SK-N-SH (cell line): Measurements from ENCODE around the gene RFNG. TPM values are rescaled to one million over a fixed set of nuclear protein-coding genes. Genes with fewer than 3 reads are reported as not detected.

ENCODE experiments used
- CTCF ChIA-PET: fragments of 300-600, 350-600 bp; formaldehyde crosslinking; extraction: SDS; loops from one replicate; lab custom pipeline; 2021; lab: Yijun Ruan, JAX
- POLR2A ChIA-PET: fragments of 350-600 bp; sonication (Branson Sonifier 250); formaldehyde crosslinking; extraction: SDS; loops from one replicate; lab custom pipeline; 2020; ENCODE audit warnings: antibody characterized with exemption, inconsistent platforms; lab: Yijun Ruan, JAX
- DNase-seq: peaks from one replicate; pipeline ENCODE4 v3.0.0; 2012
- H2AFZ ChIP-seq: fragments of 200-600 bp; sonication (generic); 2 replicates; pipeline ENCODE4 v1.8.1; 2016; ENCODE audit warnings: antibody characterized with exemption, mild to moderate bottlenecking, low read depth
- H3F3A ChIP-seq: fragments of 200-600 bp; sonication (generic); replicated peaks from 2 replicates; pipeline ENCODE3; 2016; ENCODE audit warnings: antibody characterized with exemption, mild to moderate bottlenecking; ENCODE audit not compliant: insufficient read depth
- H3K27ac ChIP-seq, 2 experiments: fragments of 200-500 bp in 1 of 2; fragments of 200-600 bp in 1 of 2; sonication (Bioruptor generic) in 1 of 2; sonication (generic), shearing (Covaris generic) in 1 of 2; 2 replicates each; pipeline versions ENCODE4 v1.5.1 to v1.6.1; 2014 to 2016; ENCODE audit warnings: low read depth in 2 of 2, inconsistent platforms in 1 of 2, low read length in 1 of 2, mild to moderate bottlenecking in 1 of 2, mixed read lengths in 1 of 2
- H3K27me3 ChIP-seq: fragments of 200-600 bp; sonication (generic), shearing (Covaris generic); 2 replicates; pipeline ENCODE4 v1.6.1; 2016; ENCODE audit warnings: mixed run types; ENCODE audit not compliant: insufficient read depth
- H3K36me3 ChIP-seq, 2 experiments: fragments of 200-500 bp in 1 of 2; fragments of 200-600 bp in 1 of 2; sonication (Bioruptor generic) in 1 of 2; sonication (generic) in 1 of 2; replicated peaks in 1 of 2; 2 replicates each; pipeline versions ENCODE3 to v1.5.1; 2014 to 2016; ENCODE audit warnings: low read length in 1 of 2, mild to moderate bottlenecking in 1 of 2; ENCODE audit not compliant: insufficient read depth in 2 of 2, control insufficient read depth in 1 of 2
- H3K4me1 ChIP-seq, 2 experiments: fragments of 200-500 bp in 1 of 2; fragments of 200-600 bp in 1 of 2; sonication (Bioruptor generic) in 1 of 2; sonication (generic), shearing (Covaris generic) in 1 of 2; 2 replicates each; pipeline versions ENCODE4 v1.5.1 to v1.6.1; 2014 to 2016; ENCODE audit warnings: low read depth in 1 of 2, low read length in 1 of 2, mixed run types in 1 of 2; ENCODE audit not compliant: insufficient read depth in 2 of 2, control insufficient read depth in 1 of 2
- H3K4me2 ChIP-seq: fragments of 200-600 bp; sonication (generic), shearing (Covaris generic); 2 replicates; pipeline ENCODE4 v1.6.1; 2017; ENCODE audit warnings: mixed run types
- H3K4me3 ChIP-seq, 2 experiments: fragments of 200-500 bp in 1 of 2; fragments of 200-600 bp in 1 of 2; sonication (Bioruptor generic) in 1 of 2; sonication (generic), shearing (Covaris generic) in 1 of 2; 2 replicates each; pipeline versions ENCODE4 v1.5.1 to v1.8.1; 2014 to 2016; ENCODE audit warnings: low read depth in 2 of 2, inconsistent platforms in 1 of 2, low read length in 1 of 2, mild to moderate bottlenecking in 1 of 2, mixed read lengths in 1 of 2, moderate library complexity in 1 of 2
- H3K79me2 ChIP-seq: fragments of 200-600 bp; sonication (generic); 2 replicates; pipeline ENCODE4 v1.8.1; 2017; ENCODE audit warnings: mild to moderate bottlenecking; ENCODE audit not compliant: insufficient read depth
- H3K9ac ChIP-seq: fragments of 200-600 bp; sonication (generic); 2 replicates; pipeline ENCODE4 v1.6.1; 2017; ENCODE audit warnings: mixed run types
- H3K9me2 ChIP-seq: fragments of 200-600 bp; sonication (generic); 2 replicates; pipeline ENCODE4 v1.6.1; 2017; ENCODE audit warnings: mixed run types
- H3K9me3 ChIP-seq: fragments of 200-600 bp; sonication (generic); 2 replicates; pipeline ENCODE4 v1.6.1; 2017; ENCODE audit warnings: mixed run types, mild to moderate bottlenecking, moderate library complexity
- H4K20me1 ChIP-seq: fragments of 200-600 bp; sonication (generic); 2 replicates; pipeline ENCODE4 v1.6.1; 2017; ENCODE audit warnings: mild to moderate bottlenecking, mixed run types; ENCODE audit not compliant: insufficient read depth
- EZH2phosphoT487 ChIP-seq: fragments of 200-600 bp; sonication (generic); IDR thresholded peaks from 2 replicates; pipeline ENCODE4 v1.6.1; 2017; ENCODE audit warnings: low read depth, mixed run types, mild to moderate bottlenecking, antibody characterized with exemption, moderate library complexity, borderline replicate concordance
- FOSL2 ChIP-seq: IDR thresholded peaks from 2 replicates; pipeline ENCODE4 v1.4.0; 2012; ENCODE audit warnings: low read depth, mild to moderate bottlenecking, moderate library complexity, borderline replicate concordance
- JUND ChIP-seq: IDR thresholded peaks from 2 replicates; pipeline ENCODE4 v1.4.0; 2012
- MEF2A ChIP-seq: IDR thresholded peaks from 2 replicates; pipeline ENCODE4 v1.4.0; 2012; ENCODE audit warnings: low read depth, borderline replicate concordance
- MXI1 ChIP-seq: IDR thresholded peaks from 2 replicates; pipeline ENCODE4 v1.6.1; 2012; ENCODE audit warnings: mild to moderate bottlenecking, low read depth, low read length, improper control_type of control experiment
- RFX5 ChIP-seq: IDR thresholded peaks from 2 replicates; pipeline ENCODE4 v1.6.1; 2012; ENCODE audit warnings: mild to moderate bottlenecking, improper control_type of control experiment, low read length
- RXRA ChIP-seq: IDR thresholded peaks from 2 replicates; pipeline ENCODE4 v1.4.0; 2012; ENCODE audit warnings: low read depth, mild to moderate bottlenecking, borderline replicate concordance
- SMC3 ChIP-seq: IDR thresholded peaks from 2 replicates; pipeline ENCODE4 v1.6.1; 2012; ENCODE audit warnings: low read depth, low read length, improper control_type of control experiment
- WGBS: methylation state at CpG from one replicate; pipeline ENCODE4 v1.1.6; 2017; ENCODE audit warnings: low lambda C conversion rate; 5-methylcytosine and 5-hydroxymethylcytosine counted together
- polyA plus RNA-seq, 3 experiments: library from polyadenylated mRNA; depleted of rRNA; stranded (reverse); fragments of >200 nt; gene quantifications; 2 replicates each; pipeline ENCODE4 v1.2.3, GENCODE V29; 2012

The RFNG gene
- polyA plus RNA-seq, 1 of the 3 experiments (the other 2 are of a cell fraction) = 68.6 TPM

DNA sequence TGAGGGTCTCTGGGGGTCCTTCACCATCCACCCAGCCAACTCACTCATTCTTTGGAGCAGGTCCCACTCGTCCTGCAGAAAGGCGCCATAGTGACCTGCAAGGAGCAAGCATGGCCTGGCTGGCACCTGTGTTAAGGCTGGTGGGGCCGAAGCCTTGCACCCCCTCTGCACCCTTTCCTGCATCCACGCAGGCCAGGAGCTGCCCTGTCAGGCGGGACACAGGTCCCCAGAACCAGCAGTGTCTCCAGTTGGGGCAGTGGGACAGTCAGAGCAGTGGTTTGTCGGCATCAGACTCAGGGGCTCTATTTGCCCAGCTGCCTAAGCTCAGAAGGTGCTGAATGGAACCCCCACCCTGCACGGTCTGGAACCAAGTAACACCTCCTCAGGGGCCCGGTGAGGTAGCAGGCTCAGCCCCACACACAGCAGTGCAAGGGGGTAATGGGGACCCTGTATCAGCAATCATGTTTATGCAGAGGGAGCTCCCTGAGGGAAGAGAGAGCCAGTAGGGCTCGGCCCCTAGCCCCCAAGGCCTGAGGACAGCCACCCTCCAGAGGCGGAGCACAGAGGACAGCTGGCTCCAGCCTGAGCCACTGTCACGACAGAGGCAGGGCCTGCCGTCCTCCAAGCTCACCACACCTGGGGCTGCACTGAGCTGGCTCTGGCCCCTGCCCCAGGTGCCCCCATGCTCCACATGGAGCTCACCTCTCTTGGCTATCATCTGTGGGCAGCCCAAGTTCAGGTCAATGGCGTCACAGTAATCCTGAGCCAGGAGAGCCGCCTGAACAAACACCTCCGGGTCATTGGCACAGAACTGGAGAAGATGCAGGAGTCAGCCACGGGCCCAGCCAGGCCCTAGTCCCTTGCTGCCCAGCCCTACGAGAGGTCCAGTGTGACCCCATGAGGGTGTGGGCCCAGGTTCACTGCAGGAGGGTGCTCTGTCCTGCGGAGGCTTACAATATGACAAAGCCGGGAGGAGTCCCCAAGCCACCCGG lies 12.1 kb upstream of the RFNG start:
- no peak for TF ChIP-seq FOSL2
- no peak for TF ChIP-seq RXRA
- TF ChIP-seq JUND = no peak
- no peak for TF ChIP-seq MEF2A
- no peak for TF ChIP-seq SMC3
- no peak for TF ChIP-seq RFX5
- TF ChIP-seq, all 33 proteins: peak for 0
- peak overlapping the region; percentile 89; the same call in 1 of the 2 replicates for H3K9ac ChIP-seq
- H3K4me1 ChIP-seq = peaks cover 12 to 26% of the 10 kb centered on the region in 2 experiments; a peak in 2 of 4 replicates
- no peak for DNase-seq
- H4K20me1 ChIP-seq = no peaks in the 10 kb centered on the region
- H3K27ac ChIP-seq = no peak overlapping the region
- H2AFZ ChIP-seq = no peak overlapping the region
- WGBS = 85% methylated on average over 17 of the region's 20 CpGs
- H3K9me2 ChIP-seq = no peaks in the 10 kb centered on the region
- ChIA-PET CTCF (interaction anchor here (0.8 to 8.0 kb wide), 6 partner anchors 10 to 42 kb away, joined by 3 to 47 read pairs (median 4); partner anchors contain the start of genes DCXR and RAC3), POLR2A (interaction anchor here (1.3 kb wide), 1 partner anchor 9 kb away, joined by 4 read pairs; no protein-coding TSS in a partner anchor)
- H3K27me3 ChIP-seq = no peaks in the 10 kb centered on the region
- peaks cover 17 to 54% of the 10 kb centered on the region in 2 experiments for H3K36me3 ChIP-seq
- H3K9me3 ChIP-seq = no peaks in the 10 kb centered on the region
- peak overlapping the region in 1 of 2 experiments; percentile 81; a peak in 1 of 4 replicates for H3K4me3 ChIP-seq
- H3F3A ChIP-seq = peaks cover 20% of the 10 kb centered on the region
- H3K79me2 ChIP-seq = peaks cover 26% of the 10 kb centered on the region
- H3K4me2 ChIP-seq = peak overlapping the region; percentile 100; the same call in 1 of the 2 replicates

DNA sequence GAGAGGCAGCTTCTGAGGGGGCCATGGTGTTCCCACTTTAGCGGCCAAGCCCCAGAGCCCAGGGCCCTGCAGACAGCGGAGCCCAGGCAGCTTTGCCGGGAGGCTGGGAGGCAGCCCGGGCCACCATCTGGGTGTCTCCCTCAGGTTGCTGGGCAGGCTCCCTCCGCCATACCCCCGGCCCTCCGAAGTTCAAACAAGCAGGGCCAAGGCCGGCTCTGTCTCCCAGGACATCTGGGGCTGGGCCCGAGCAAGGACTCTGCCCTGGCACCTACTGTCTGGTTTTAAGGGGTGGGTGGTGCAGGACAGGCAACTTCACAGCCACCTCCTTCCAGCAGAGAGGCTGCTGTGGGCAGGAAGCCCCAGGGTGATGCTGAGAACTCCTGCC lies 11.4 kb upstream of the RFNG start:
- peaks cover 17 to 61% of the 10 kb centered on the region in 2 experiments for H3K36me3 ChIP-seq
- no peak overlapping the region for H3K4me3 ChIP-seq
- DNase-seq = no peak
- no peak overlapping the region for H3K9ac ChIP-seq
- POLR2A ChIA-PET = interaction anchor here (0.8 to 1.3 kb wide), 2 partner anchors 8 to 9 kb away, joined by 3 to 4 read pairs; no protein-coding TSS in a partner anchor
- H3F3A ChIP-seq = peaks cover 26% of the 10 kb centered on the region
- H3K4me2 ChIP-seq = no peak overlapping the region
- peaks cover 26% of the 10 kb centered on the region for H3K79me2 ChIP-seq
- H3K4me1 ChIP-seq = peaks cover 12 to 26% of the 10 kb centered on the region in 2 experiments; a peak in 2 of 4 replicates
- H3K27ac ChIP-seq = no peak overlapping the region
- 98% methylated on average over 5 of the region's 9 CpGs for WGBS
- TF ChIP-seq MEF2A (no peak), MXI1 (no peak), EZH2phosphoT487 (no peak)
- TF ChIP-seq, all 33 proteins: peak for 0
- Histone ChIP-seq H3K9me2 (no peaks in the 10 kb centered on the region), H3K9me3 (no peaks in the 10 kb centered on the region), H2AFZ (no peak overlapping the region), H3K27me3 (no peaks in the 10 kb centered on the region), H4K20me1 (no peaks in the 10 kb centered on the region)
- CTCF ChIA-PET = interaction anchor here (1.4 to 8.0 kb wide), 4 partner anchors 19 to 42 kb away, joined by 3 to 47 read pairs (median 16); partner anchors contain the start of genes DCXR and RAC3
